Activated CD4-positive, alpha-beta T cell treated with anti-CD3 and anti-CD28 coated beads for 4 hours (primary cell): ENCODE results near the gene NECTIN2.

ENCODE experiments used
- DNase-seq, 2 donors: peaks; one replicate each; pipeline ENCODE4 v3.0.0-alpha.2; 2020

The NECTIN2 gene

GRCh38 chr19:44845612-44846454 is at the start of gene NECTIN2:
NECTIN2 (plus strand) TSS chr19:44846297; CDS start chr19:44846526, 229 bp downstream.
- peak; percentile 71 to 81 for DNase-seq

GRCh38 chr19:44796701-44797115 is 49.4 kb upstream of the NECTIN2 start:
- DNase-seq = no peak

- DNase-seq = no peak
These were observed 46.3 kb upstream of the NECTIN2 start for GRCh38 chr19:44799627-44800346.

GRCh38 chr19:44800461-44800860 is 45.6 kb upstream of the NECTIN2 start:
- DNase-seq = peak; percentile 78 to 81

GRCh38 chr19:44803442-44804428 is 42.4 kb upstream of the NECTIN2 start:
- no peak for DNase-seq

- DNase-seq = no peak
These were observed 39.8 kb upstream of the NECTIN2 start for GRCh38 chr19:44806291-44806690.

- no peak for DNase-seq
These were observed 38.9 kb upstream of the NECTIN2 start for GRCh38 chr19:44807162-44807561.

GRCh38 chr19:44807652-44808462 is 38.2 kb upstream of the NECTIN2 start:
- no peak for DNase-seq

GRCh38 chr19:44808463-44809371 is 37.4 kb upstream of the NECTIN2 start, which contains the start of gene BCAM:
BCAM (plus strand) TSS chr19:44809103; CDS start chr19:44809125, 22 bp downstream.
- no peak for DNase-seq

GRCh38 chr19:44809577-44810233 is 36.4 kb upstream of the NECTIN2 start:
- DNase-seq = no peak

GRCh38 chr19:44810234-44811121 is 35.6 kb upstream of the NECTIN2 start:
- no peak for DNase-seq

- DNase-seq = no peak
These were observed 35.0 kb upstream of the NECTIN2 start for GRCh38 chr19:44811122-44811419.

- DNase-seq = no peak
These were observed 33.9 kb upstream of the NECTIN2 start for GRCh38 chr19:44812142-44812718.

GRCh38 chr19:44813070-44813840 is 32.8 kb upstream of the NECTIN2 start:
- DNase-seq = no peak

GRCh38 chr19:44813841-44814470 is 32.1 kb upstream of the NECTIN2 start:
- no peak for DNase-seq

GRCh38 chr19:44814517-44814916 is 31.6 kb upstream of the NECTIN2 start:
- DNase-seq = no peak

GRCh38 chr19:44816301-44816700 is 29.8 kb upstream of the NECTIN2 start:
- no peak for DNase-seq
